ENCODE results near the gene UPK2.

UPK2 gene

GRCh38 chr11:118935376-118935775, 20.7 kb upstream of the UPK2 start:
- H3K9ac ChIP-seq (ENCODE audit: low read depth, low read length) = no peak overlapping the region
- no peak overlapping the region for H3K4me2 ChIP-seq (ENCODE audit: insufficient read depth, low read length)
- H3K27ac ChIP-seq (ENCODE audit: low read length) = no peak overlapping the region
- 0 out of 2 replicates have a peak, but pooled peaks cover 5% of the 10 kb centered on the region for H4K20me1 ChIP-seq (ENCODE audit: insufficient read depth, low read length)
- H3K36me3 ChIP-seq (ENCODE audit: insufficient read depth, low read length) = no peaks in the 10 kb centered on the region
- H2AFZ ChIP-seq (ENCODE audit: low read depth, low read length) = no peak overlapping the region
- H3K27me3 ChIP-seq (ENCODE audit: insufficient read depth, low read length, poor library complexity) = no peaks in the 10 kb centered on the region
- no peaks in the 10 kb centered on the region for H3K79me2 ChIP-seq (ENCODE audit: insufficient read depth, low read length)
- H3K4me1 ChIP-seq (ENCODE audit: insufficient read depth, low read length) = peaks cover 17% of the 10 kb centered on the region
- TF ChIP-seq, protein P1, sequence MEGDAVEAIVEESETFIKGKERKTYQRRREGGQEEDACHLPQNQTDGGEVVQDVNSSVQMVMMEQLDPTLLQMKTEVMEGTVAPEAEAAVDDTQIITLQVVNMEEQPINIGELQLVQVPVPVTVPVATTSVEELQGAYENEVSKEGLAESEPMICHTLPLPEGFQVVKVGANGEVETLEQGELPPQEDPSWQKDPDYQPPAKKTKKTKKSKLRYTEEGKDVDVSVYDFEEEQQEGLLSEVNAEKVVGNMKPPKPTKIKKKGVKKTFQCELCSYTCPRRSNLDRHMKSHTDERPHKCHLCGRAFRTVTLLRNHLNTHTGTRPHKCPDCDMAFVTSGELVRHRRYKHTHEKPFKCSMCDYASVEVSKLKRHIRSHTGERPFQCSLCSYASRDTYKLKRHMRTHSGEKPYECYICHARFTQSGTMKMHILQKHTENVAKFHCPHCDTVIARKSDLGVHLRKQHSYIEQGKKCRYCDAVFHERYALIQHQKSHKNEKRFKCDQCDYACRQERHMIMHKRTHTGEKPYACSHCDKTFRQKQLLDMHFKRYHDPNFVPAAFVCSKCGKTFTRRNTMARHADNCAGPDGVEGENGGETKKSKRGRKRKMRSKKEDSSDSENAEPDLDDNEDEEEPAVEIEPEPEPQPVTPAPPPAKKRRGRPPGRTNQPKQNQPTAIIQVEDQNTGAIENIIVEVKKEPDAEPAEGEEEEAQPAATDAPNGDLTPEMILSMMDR (IDR thresholded peaks at IDR 0.05; ENCODE audit: borderline replicate concordance, extremely low read depth, low read length, poor library complexity, severe bottlenecking) = no peak
- TF ChIP-seq EZH2 (IDR thresholded peaks at IDR 0.05; ENCODE audit: borderline replicate concordance, low read depth, low read length, severe bottlenecking) = no peak
- no peak overlapping the region for H3K4me3 ChIP-seq (ENCODE audit: low read depth in 1 of 2, low read length in 2 of 2)
- DNase-seq (no peak), ATAC-seq (ENCODE audit: insufficient read depth, low read depth) (no peak)
- H3K9me3 ChIP-seq (ENCODE audit: insufficient read depth, low read length, severe bottlenecking) = no peaks in the 10 kb centered on the region

- no peak for TF ChIP-seq EZH2 (IDR thresholded peaks at IDR 0.05; ENCODE audit: borderline replicate concordance, low read depth, low read length, severe bottlenecking)
- TF ChIP-seq, protein P1 (IDR thresholded peaks at IDR 0.05; ENCODE audit: borderline replicate concordance, extremely low read depth, low read length, poor library complexity, severe bottlenecking) = no peak
- ATAC-seq (ENCODE audit: insufficient read depth, low read depth) (no peak), DNase-seq (no peak)
- H3K4me2 ChIP-seq (ENCODE audit: insufficient read depth, low read length) = no peak overlapping the region
- H3K27me3 ChIP-seq (ENCODE audit: insufficient read depth, low read length, poor library complexity) = no peaks in the 10 kb centered on the region
- no peak overlapping the region for H3K27ac ChIP-seq (ENCODE audit: low read length)
- peaks cover 16% of the 10 kb centered on the region for H3K4me1 ChIP-seq (ENCODE audit: insufficient read depth, low read length)
- H3K9ac ChIP-seq (ENCODE audit: low read depth, low read length) = no peak overlapping the region
- no peaks in the 10 kb centered on the region for H3K36me3 ChIP-seq (ENCODE audit: insufficient read depth, low read length)
- H2AFZ ChIP-seq (ENCODE audit: low read depth, low read length) = no peak overlapping the region
- H3K4me3 ChIP-seq (ENCODE audit: low read depth in 1 of 2, low read length in 2 of 2) = no peak overlapping the region
- no peaks in the 10 kb centered on the region for H3K79me2 ChIP-seq (ENCODE audit: insufficient read depth, low read length)
- no peaks in the 10 kb centered on the region for H3K9me3 ChIP-seq (ENCODE audit: insufficient read depth, low read length, severe bottlenecking)
- no peaks in the 10 kb centered on the region for H4K20me1 ChIP-seq (ENCODE audit: insufficient read depth, low read length)
These were observed 17.4 kb upstream of the UPK2 start for GRCh38 chr11:118938491-118939403.

DNA sequence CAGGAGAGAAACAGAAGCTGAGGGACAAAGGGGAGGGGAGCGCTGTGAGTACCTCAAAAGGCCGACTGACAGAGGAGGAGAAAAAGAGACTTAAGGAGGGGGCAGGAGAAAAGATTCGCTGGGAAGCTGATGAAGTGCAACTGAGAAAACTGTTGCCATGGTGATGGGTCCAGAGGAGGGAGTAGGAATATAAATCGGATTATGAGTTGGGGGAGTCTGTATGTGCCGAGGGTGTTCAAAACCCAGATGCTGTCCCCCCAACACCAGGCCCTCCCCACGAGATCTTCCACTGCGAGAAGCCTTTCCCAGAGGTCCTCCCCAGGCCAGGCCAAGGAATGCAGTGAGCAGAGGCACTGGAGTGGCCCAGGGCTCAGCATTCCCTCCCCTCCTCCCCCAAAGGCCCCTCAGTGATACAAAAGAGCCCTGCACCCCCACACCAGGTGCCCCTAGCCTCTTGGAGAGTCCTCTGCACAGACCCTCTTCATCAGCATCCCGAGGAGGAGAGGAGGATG, 16.6 kb upstream of the UPK2 start:
- Histone ChIP-seq H3K79me2 (ENCODE audit: insufficient read depth, low read length) (no peaks in the 10 kb centered on the region), H3K4me1 (ENCODE audit: insufficient read depth, low read length) (peaks cover 16% of the 10 kb centered on the region), H3K4me2 (ENCODE audit: insufficient read depth, low read length) (no peak overlapping the region; the same call in 1 of the 2 replicates), H3K36me3 (ENCODE audit: insufficient read depth, low read length) (no peaks in the 10 kb centered on the region), H3K27ac (ENCODE audit: low read length) (peak overlapping the region; percentile 81), H3K27me3 (ENCODE audit: insufficient read depth, low read length, poor library complexity) (no peaks in the 10 kb centered on the region), H3K4me3 (ENCODE audit: low read depth in 1 of 2, low read length in 2 of 2) (no peak overlapping the region), H2AFZ (ENCODE audit: low read depth, low read length) (peak overlapping the region; percentile 88; the same call in 1 of the 2 replicates), H4K20me1 (ENCODE audit: insufficient read depth, low read length) (no peaks in the 10 kb centered on the region), H3K9ac (ENCODE audit: low read depth, low read length) (peak overlapping the region; percentile 45), H3K9me3 (ENCODE audit: insufficient read depth, low read length, severe bottlenecking) (no peaks in the 10 kb centered on the region)
- TF ChIP-seq, protein P1 (IDR thresholded peaks at IDR 0.05; ENCODE audit: borderline replicate concordance, extremely low read depth, low read length, poor library complexity, severe bottlenecking) = no peak
- TF ChIP-seq EZH2 (IDR thresholded peaks at IDR 0.05; ENCODE audit: borderline replicate concordance, low read depth, low read length, severe bottlenecking) = no peak
- no peak for ATAC-seq (ENCODE audit: insufficient read depth, low read depth)
- no peak for DNase-seq
